SIG-M5 treated with dmso at 0.1 percent for 504 hours (cell line): ENCODE results near the gene FBXW8.

ENCODE experiments used
- DNase-seq: peaks from one replicate; lab custom pipeline; 2025; ENCODE audit not compliant: unreplicated experiment; lab: John Stamatoyannopoulos, UW

Gene FBXW8

GRCh38 chr12:117035287-117035686 is 124.5 kb downstream of the FBXW8 start:
- DNase-seq = no peak

DNA sequence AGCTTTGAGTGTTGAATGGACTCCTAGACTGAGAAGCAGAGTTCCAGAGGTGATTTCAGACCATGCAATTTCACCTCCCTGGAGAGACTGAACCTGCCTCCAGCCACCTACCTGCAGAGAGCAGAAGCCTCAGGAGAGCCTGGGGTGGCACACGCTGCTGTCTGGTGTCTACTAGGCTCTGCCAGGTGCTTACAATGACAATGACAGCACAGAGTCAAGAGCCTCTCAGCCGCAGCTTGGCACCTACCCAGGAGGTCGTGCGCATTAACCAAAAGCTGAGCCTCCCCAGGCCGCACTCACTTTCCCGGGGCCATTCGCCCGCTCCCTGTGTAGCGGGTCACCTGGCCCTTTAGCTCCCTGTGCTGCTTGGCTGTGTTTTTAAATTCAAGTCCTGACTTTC is 125.3 kb downstream of the FBXW8 start:
- no peak for DNase-seq

DNA sequence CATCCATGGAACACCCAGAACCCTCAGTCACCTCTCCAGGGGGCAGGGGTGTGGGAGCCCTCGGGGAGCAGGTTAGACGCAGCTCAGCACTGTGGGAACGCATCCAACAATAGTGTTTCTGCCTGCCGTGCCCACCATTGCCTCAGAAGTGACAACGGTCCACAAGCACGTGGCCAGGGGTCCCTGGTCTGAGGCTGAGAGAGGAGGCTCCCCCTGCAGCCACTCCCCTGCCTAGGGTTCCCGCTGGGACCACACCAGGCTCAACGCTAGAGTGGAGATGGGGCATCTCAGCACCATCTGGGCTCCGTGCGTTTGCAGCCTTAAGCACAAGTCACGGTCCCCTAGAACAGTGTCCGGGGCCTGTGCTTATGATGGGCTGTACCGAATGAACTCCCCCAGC is 125.8 kb downstream of the FBXW8 start:
- DNase-seq = no peak

GRCh38 chr12:117037289-117038022 is 126.7 kb downstream of the FBXW8 start:
- no peak for DNase-seq

- no peak for DNase-seq
Observed at GRCh38 chr12:117038023-117038680, 127.4 kb downstream of the FBXW8 start.

GRCh38 chr12:117038919-117039318 is 128.2 kb downstream of the FBXW8 start:
- DNase-seq = no peak

DNA sequence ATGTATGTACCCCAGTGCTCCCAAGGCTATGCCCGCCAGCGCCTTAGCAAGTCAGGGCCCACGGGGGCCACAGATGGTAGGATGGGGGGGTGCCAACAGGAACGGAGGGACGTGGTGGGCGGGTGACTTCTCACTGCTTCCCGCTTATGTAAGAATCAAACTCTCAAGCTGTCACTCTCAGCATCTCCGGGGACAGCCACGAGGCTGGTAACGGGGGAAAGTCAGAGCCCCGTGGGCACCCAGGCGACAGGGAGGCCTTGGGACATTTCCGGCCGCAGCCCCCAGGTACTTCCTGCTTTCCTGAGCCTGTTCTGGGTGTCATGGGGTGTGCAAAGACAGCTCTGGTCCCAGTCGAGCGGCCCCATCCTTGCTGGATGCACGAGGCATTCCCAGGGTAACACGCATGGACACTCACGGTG is 129.2 kb downstream of the FBXW8 start:
- DNase-seq = no peak

DNA sequence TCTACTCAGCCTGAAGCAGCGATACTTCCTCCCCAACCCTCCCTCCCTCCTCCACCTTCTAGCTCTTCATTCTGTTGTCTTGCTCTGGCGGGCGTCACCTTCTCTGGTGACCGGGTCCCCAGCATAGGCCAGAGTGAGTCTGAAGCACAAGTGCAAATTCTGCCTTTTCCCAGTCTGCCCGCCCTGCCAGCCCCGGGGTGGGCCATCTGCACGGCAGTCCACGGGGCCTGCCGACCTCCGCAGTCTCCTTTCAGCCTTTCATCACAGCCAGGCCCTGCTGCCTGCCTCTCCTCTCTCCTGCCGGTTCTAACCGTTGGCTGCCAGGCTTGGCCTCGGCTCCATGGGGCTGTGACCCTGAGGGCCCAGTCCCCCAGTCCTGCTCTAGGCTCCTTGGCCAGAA is 129.7 kb downstream of the FBXW8 start:
- DNase-seq = no peak

DNA sequence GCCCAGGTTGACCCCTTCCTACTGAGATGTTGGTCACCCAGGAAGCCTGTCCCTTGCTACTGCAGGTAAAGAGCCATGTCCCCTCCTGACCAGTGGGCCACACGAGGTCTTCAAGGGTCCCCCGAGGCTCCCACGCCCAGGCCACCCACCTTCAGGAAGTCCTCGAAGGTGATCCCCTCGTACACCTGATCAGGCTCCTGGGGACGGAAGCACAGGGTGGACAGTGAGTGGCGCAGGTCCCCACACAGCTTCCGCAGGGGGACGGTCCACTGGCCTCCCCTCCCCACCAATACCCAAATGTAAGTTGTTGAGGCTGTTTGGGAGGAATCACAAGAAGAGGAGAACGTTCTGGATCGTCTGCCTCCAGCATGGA is 131.0 kb downstream of the FBXW8 start:
- no peak for DNase-seq

DNA sequence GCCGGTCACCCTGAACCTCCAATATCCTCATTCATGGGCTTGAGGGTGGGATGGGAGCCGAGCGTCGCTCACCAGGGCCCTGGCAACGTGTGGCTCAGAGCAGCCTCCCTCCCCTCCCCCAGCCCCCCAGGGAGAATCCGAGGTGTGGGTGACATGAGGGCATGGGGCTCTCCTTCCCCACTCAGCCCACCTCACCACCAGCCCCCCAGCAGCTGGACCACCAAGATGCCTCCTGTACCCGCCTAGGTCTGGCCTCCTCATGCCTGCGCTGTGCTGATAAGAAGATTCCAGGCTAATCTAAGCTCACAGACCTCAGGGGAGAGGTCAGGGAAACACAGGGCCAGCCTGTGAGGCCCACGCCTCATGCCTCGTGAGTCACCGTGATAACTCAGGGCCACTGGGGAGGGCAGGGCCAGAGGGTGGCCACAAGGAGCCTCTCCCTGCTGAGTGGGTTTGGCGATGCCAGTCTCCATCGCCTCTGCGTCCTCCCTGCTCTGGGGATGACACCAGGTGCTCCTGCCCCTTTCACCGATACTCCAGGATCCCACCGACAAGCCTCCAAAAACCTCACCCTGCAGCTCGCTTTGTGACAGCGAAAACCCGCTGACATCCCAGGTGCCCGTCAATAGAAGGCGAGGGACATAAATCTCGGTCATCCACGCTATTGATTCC is 131.6 kb downstream of the FBXW8 start:
- DNase-seq = no peak

- DNase-seq = no peak
Observed at GRCh38 chr12:117042862-117043261, 132.1 kb downstream of the FBXW8 start.

GRCh38 chr12:117044311-117044710 is 133.6 kb downstream of the FBXW8 start:
- no peak for DNase-seq

- DNase-seq = no peak
Observed at GRCh38 chr12:117044790-117045159, 134.0 kb downstream of the FBXW8 start.

GRCh38 chr12:117045160-117046010 is 134.6 kb downstream of the FBXW8 start:
- no peak for DNase-seq

DNA sequence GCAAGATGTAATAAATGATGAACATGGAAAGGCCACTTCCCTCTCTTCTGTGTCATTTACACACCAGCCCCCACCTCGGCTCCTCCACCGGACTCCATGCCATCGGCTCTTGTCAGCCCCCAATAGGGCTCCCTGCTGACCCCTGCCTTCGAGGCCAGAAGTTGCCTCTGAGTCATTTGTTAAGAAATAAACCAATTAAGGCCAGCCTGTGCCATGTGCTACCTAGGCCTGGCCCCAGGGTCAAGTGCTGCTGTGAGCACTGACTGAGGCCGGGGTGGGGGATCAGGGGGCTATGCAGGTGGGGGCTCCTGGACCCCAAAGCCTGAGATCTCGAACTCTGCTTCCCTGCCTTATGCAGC is 135.2 kb downstream of the FBXW8 start:
- DNase-seq = no peak

DNA sequence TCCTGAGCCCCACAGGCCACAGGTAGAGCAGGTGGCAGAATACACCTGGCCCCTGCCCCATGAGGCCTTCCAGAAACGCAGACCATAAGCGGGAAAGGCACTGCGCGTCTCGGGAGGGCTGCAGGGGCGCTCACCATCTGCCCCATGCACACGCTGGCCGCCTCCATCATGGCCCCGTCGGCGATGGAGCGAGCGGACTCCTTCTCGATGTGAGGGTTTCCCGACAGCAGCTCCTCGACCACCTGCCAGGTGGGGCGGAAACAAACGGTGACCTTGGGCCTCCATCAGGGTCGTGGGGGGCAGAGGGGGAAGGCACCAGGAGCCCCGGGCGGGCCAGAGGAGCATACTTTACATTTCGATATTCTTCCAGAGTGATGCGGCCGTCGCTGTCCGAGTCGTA is 135.7 kb downstream of the FBXW8 start:
- DNase-seq = no peak

GRCh38 chr12:117046861-117047530 is 136.2 kb downstream of the FBXW8 start:
- no peak for DNase-seq

- DNase-seq = no peak
Observed at GRCh38 chr12:117047810-117048584, 137.2 kb downstream of the FBXW8 start.

GRCh38 chr12:117048585-117048904 is 137.8 kb downstream of the FBXW8 start:
- no peak for DNase-seq

DNA sequence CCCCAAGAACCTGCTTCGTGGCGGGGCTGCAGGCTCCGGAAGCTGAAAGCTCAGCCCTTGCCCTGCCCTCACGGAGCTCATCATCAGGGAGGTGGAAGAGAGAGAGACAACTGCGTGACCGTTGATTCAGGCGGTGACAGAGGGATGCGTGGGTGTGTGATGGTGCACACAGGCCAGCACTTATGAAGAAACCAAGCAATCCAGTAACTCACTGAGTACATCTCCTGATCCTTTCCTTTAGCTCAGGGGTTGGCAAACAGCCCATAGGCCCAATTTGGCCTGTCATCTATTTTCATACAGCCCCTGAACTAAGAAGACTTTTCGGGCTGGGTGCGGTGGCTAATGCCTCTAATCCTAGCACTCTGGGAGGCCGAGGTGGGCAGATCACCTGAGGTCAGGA is 138.5 kb downstream of the FBXW8 start:
- no peak for DNase-seq
